ENCODE measurements around the gene EYA4.

The EYA4 gene

GRCh38 chr6:133410638-133411435 is 169.7 kb downstream of the EYA4 start:
- Mint-ChIP-seq H3K4me1 (peaks cover 38% of the 10 kb centered on the region), H3K27ac (peak overlapping the region; percentile 97), H3K36me3 (ENCODE audit: low read depth) (no peaks in the 10 kb centered on the region), H3K9me3 (no peaks in the 10 kb centered on the region), H3K4me3 (peak overlapping the region; percentile 73), H3K27me3 (ENCODE audit: low read depth, poor library complexity) (no peaks in the 10 kb centered on the region)
- peak; percentile 20 for DNase-seq
- no peak for TF ChIP-seq CTCF (IDR thresholded peaks at IDR 0.05)

GRCh38 chr6:133411757-133412156 is 170.6 kb downstream of the EYA4 start:
- Mint-ChIP-seq H3K4me1 (peaks cover 38% of the 10 kb centered on the region), H3K9me3 (no peaks in the 10 kb centered on the region), H3K27me3 (ENCODE audit: low read depth, poor library complexity) (no peaks in the 10 kb centered on the region), H3K4me3 (no peak overlapping the region), H3K36me3 (ENCODE audit: low read depth) (no peaks in the 10 kb centered on the region), H3K27ac (no peak overlapping the region)
- no peak for TF ChIP-seq CTCF (IDR thresholded peaks at IDR 0.05)
- DNase-seq: no peak

- DNase-seq: no peak
- Mint-ChIP-seq H3K9me3 (no peaks in the 10 kb centered on the region), H3K27me3 (ENCODE audit: low read depth, poor library complexity) (no peaks in the 10 kb centered on the region), H3K36me3 (ENCODE audit: low read depth) (no peaks in the 10 kb centered on the region), H3K27ac (no peak overlapping the region), H3K4me1 (peaks cover 10% of the 10 kb centered on the region), H3K4me3 (no peak overlapping the region)
- TF ChIP-seq CTCF (IDR thresholded peaks at IDR 0.05): no peak
Measured at GRCh38 chr6:133415262-133415661, 174.1 kb downstream of the EYA4 start.

GRCh38 chr6:133418108-133418507 is 177.0 kb downstream of the EYA4 start:
- no peaks in the 10 kb centered on the region for H3K27me3 Mint-ChIP-seq (ENCODE audit: low read depth, poor library complexity)
- DNase-seq: no peak
- no peaks in the 10 kb centered on the region for H3K36me3 Mint-ChIP-seq (ENCODE audit: low read depth)
- no peak for TF ChIP-seq CTCF (IDR thresholded peaks at IDR 0.05)
- no peaks in the 10 kb centered on the region for H3K9me3 Mint-ChIP-seq
- H3K27ac Mint-ChIP-seq: no peak overlapping the region
- no peak overlapping the region for H3K4me3 Mint-ChIP-seq
- H3K4me1 Mint-ChIP-seq: no peaks in the 10 kb centered on the region

GRCh38 chr6:133423242-133423641 is 182.1 kb downstream of the EYA4 start:
- no peaks in the 10 kb centered on the region for H3K27me3 Mint-ChIP-seq (ENCODE audit: low read depth, poor library complexity)
- no peak for TF ChIP-seq CTCF (IDR thresholded peaks at IDR 0.05)
- H3K36me3 Mint-ChIP-seq (ENCODE audit: low read depth): no peaks in the 10 kb centered on the region
- H3K4me3 Mint-ChIP-seq: no peak overlapping the region
- H3K4me1 Mint-ChIP-seq: peaks cover 5% of the 10 kb centered on the region
- H3K27ac Mint-ChIP-seq: no peak overlapping the region
- DNase-seq: no peak
- no peaks in the 10 kb centered on the region for H3K9me3 Mint-ChIP-seq

GRCh38 chr6:133424359-133424758 is 183.2 kb downstream of the EYA4 start:
- no peak overlapping the region for H3K27ac Mint-ChIP-seq

More at GRCh38 chr6:133424359-133424758, 183.2 kb downstream of the EYA4 start:
- H3K9me3 Mint-ChIP-seq: peaks cover 4% of the 10 kb centered on the region
- no peak for TF ChIP-seq CTCF (IDR thresholded peaks at IDR 0.05)
- no peaks in the 10 kb centered on the region for H3K27me3 Mint-ChIP-seq (ENCODE audit: low read depth, poor library complexity)
- peaks cover 5% of the 10 kb centered on the region for H3K4me1 Mint-ChIP-seq
- DNase-seq: no peak
- H3K4me3 Mint-ChIP-seq: no peak overlapping the region
- no peaks in the 10 kb centered on the region for H3K36me3 Mint-ChIP-seq (ENCODE audit: low read depth)

Data from nephron progenitor cell (in vitro differentiated cells).